Measurements from ENCODE around the gene LIMS4. TPM values are rescaled to one million over a fixed set of nuclear protein-coding genes. Genes with fewer than 3 reads are reported as not detected.
"Not testable (repeated sequence)": the region's sequence is repeated elsewhere in the genome, so short reads cannot be mapped to it uniquely, and the experiment has no call there.

The LIMS4 gene
- total and polyA plus RNA-seq, 11 donors, result 1.4 to 5.7 (median 2.9) TPM

DNA sequence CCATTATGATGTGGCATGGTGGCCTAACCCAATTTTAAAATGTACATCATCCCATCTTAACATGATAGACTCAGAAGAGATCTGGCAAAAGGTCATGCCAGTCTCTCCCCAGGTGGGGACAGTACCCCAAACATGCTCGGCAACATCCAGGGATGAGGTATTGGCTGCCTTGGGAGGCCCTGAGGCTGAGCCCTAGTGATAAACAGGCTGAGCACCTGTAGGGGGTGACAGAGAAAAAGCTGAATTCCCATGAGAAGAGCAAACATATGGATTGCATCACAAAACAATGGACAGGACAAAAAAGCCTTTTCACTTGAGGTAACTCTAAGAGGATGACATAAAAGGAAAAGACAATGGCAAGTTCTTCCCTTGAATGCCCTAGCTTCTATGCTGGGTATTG is 65.5 kb downstream of the LIMS4 start:
- H3K27ac ChIP-seq; DNase-seq; H3K27me3 ChIP-seq; H3K36me3 ChIP-seq; H3K4me1 ChIP-seq; H3K4me3 ChIP-seq; H3K9me3 ChIP-seq; ATAC-seq; intact Hi-C loops (cut with DNase I): not testable (repeated sequence)
- WGBS, 4 donors, result no CpG with 5 or more reads among the region's 1 CpG

- not testable (repeated sequence) for H3K27me3 ChIP-seq, ATAC-seq
Observed at GRCh38 chr2:110404988-110405387, 67.6 kb downstream of the LIMS4 start.

GRCh38 chr2:110404246-110404645 is 68.4 kb downstream of the LIMS4 start:
- ATAC-seq; intact Hi-C loops (cut with DNase I); DNase-seq; H3K4me3 ChIP-seq; H3K27ac ChIP-seq; H3K4me1 ChIP-seq; H3K36me3 ChIP-seq; H3K9me3 ChIP-seq; H3K27me3 ChIP-seq: not testable (repeated sequence)
- WGBS, 4 donors, result no CpG with 5 or more reads among the region's 1 CpG

More at GRCh38 chr2:110404988-110405387, 67.6 kb downstream of the LIMS4 start:
- H3K27ac ChIP-seq; H3K9me3 ChIP-seq; DNase-seq; H3K36me3 ChIP-seq; H3K4me1 ChIP-seq; H3K4me3 ChIP-seq; intact Hi-C loops (cut with DNase I): not testable (repeated sequence)
- WGBS, 4 donors, result no CpG with 5 or more reads among the region's 2 CpGs

GRCh38 chr2:110401001-110401618 is 71.5 kb downstream of the LIMS4 start:
- DNase-seq; intact Hi-C loops (cut with DNase I); H3K4me1 ChIP-seq; H3K27me3 ChIP-seq; H3K9me3 ChIP-seq; H3K4me3 ChIP-seq; H3K36me3 ChIP-seq; H3K27ac ChIP-seq: not testable (repeated sequence)
- peak in 3 of 4 donors; percentile 77 to 86 (median 85) for ATAC-seq
- 0 to 7% (median 5%) methylated on average over 3 of the region's 18 CpGs; no CpG with 5 or more reads in 1 of the 4 donors for WGBS, 4 donors
- TF ChIP-seq CTCF (IDR thresholded peaks at IDR 0.05), result peak in 4 of 12 donors; percentile 10 to 21 (median 12)

DNA sequence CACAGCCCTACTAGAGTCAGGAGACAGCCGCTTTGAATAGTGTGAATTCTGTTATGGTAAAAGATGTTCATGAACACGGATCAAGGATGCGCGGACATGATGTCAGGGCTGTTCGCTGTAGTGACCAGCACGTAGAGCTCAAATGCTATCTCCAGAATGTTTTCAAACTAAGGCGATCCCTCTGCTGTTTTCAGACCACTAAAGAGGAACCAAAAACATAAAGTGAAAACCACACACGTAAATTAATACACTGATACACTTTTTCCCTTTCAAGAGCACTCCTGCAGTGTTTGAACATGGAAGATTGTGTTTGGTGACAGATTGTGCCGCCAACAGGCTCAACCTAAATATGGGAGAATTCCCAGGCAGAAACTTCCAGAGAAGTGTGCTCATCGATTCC is 73.2 kb downstream of the LIMS4 start:
- H3K4me3 ChIP-seq; ATAC-seq; DNase-seq; H3K27me3 ChIP-seq; H3K27ac ChIP-seq; H3K4me1 ChIP-seq; H3K36me3 ChIP-seq; H3K9me3 ChIP-seq; intact Hi-C loops (cut with DNase I): not testable (repeated sequence)
- no CpG with 5 or more reads among the region's 10 CpGs for WGBS, 4 donors

DNA sequence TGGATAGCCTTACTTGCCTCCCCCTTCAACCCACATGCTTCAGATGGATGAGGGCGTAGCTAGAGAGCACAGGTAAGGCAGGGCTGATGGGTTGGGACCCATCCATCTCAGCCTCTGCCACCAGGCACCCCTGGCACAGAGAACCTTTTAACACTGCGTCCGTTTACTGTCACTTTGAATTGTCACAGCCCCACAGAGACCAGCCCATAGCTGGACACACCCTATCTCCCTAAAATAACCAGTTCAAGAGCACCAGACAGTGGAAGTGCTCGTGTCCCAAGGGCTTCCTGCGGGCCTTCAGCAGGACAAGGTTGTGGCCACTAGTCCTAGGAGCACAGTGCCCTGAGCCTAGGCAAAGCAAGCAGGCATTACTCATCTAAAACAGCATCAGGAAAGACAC is 76.6 kb downstream of the LIMS4 start:
- H3K4me1 ChIP-seq; H3K9me3 ChIP-seq; H3K36me3 ChIP-seq; H3K4me3 ChIP-seq; H3K27me3 ChIP-seq; H3K27ac ChIP-seq; intact Hi-C loops (cut with DNase I); DNase-seq: not testable (repeated sequence)
- peak in 1 of 4 donors; percentile 78 for ATAC-seq
- 100% methylated on average over 1 of the region's 5 CpGs; no CpG with 5 or more reads in 3 of the 4 donors for WGBS, 4 donors

Other genes with a start within 250 kb of the LIMS4 start
- 10 to 100 TPM; 11.0 to 23.9 (median 18.4) TPM for gene RGPD6, start 104.4 kb upstream of the LIMS4 start, total RNA-seq
- gene RGPD6, start 104.4 kb upstream of the LIMS4 start, polyA plus RNA-seq, result 1 to 10 TPM; 8.7 to 8.9 TPM
- 1 to 10 TPM in 5 of 9 donors, under 1 TPM in 3, not detected in 1; 0.30 to 8.3 (median 1.1) TPM for gene BUB1, start 205.2 kb upstream of the LIMS4 start, total RNA-seq
- gene BUB1, start 205.2 kb upstream of the LIMS4 start, polyA plus RNA-seq, result under 1 TPM; 0.11 to 0.49 TPM

All from heart left ventricle (tissue), 16 donors.